H1 (cell line): ENCODE data around the gene MRPL22. TPM values are rescaled to one million over a fixed set of nuclear protein-coding genes. Genes with fewer than 3 reads are reported as not detected.

Experiments
- CTCF ChIA-PET: fragments of 300-600 bp; sonication (Branson Sonifier 250); formaldehyde crosslinking; loops from one replicate; lab custom pipeline; 2021; ENCODE audit not compliant: partially characterized antibody; lab: Charles Lee
- POLR2A ChIA-PET: fragments of 300-600 bp; sonication (Branson Sonifier 250); formaldehyde crosslinking; loops from one replicate; lab custom pipeline; 2021; ENCODE audit warnings: inconsistent platforms; ENCODE audit not compliant: partially characterized antibody; lab: Charles Lee
- DNase-seq, 2 experiments: peaks; one replicate each; pipeline versions ENCODE4 v3.0.0 to v3.0.0-alpha.2; 2010 to 2022; ENCODE audit warnings: low spot score in 2 of 2, low read depth in 1 of 2, mixed read lengths in 1 of 2
- FAIRE-seq: peaks from 2 replicates; lab custom pipeline; 2011; peaks lifted over from hg19 to GRCh38; lab: Jason Lieb, UNC
- H2AFZ ChIP-seq: 2 replicates; pipeline ENCODE4 v1.8.1; 2012; ENCODE audit warnings: low read length, inconsistent platforms
- H2AK5ac ChIP-seq: 2 replicates; pipeline ENCODE4 v1.6.1; 2013; ENCODE audit warnings: low read depth, low read length
- H2BK120ac ChIP-seq: replicated peaks from 2 replicates; pipeline ENCODE3; 2013; ENCODE audit warnings: low read depth, low read length, inconsistent platforms
- H2BK12ac ChIP-seq: 2 replicates; pipeline ENCODE4 v1.6.1; 2013; ENCODE audit warnings: low read depth, low read length
- H2BK15ac ChIP-seq: 2 replicates; pipeline ENCODE4 v1.6.1; 2013; ENCODE audit warnings: low read length
- H2BK20ac ChIP-seq: 2 replicates; pipeline ENCODE4 v1.6.1; 2013; ENCODE audit warnings: low read length
- H2BK5ac ChIP-seq: 2 replicates; pipeline ENCODE4 v1.6.1; 2013; ENCODE audit warnings: low read depth, low read length
- H3K14ac ChIP-seq: 2 replicates; pipeline ENCODE4 v1.6.1; 2013; ENCODE audit warnings: inconsistent platforms; ENCODE audit not compliant: insufficient read length
- H3K18ac ChIP-seq: 2 replicates; pipeline ENCODE4 v1.6.1; 2013; ENCODE audit warnings: low read length; ENCODE audit errors: extremely low read depth
- H3K23ac ChIP-seq: 2 replicates; pipeline ENCODE4 v1.6.1; 2013; ENCODE audit warnings: inconsistent platforms; ENCODE audit not compliant: insufficient read length
- H3K23me2 ChIP-seq: 2 replicates; pipeline ENCODE4 v1.6.1; 2013; ENCODE audit warnings: low read depth, low read length
- H3K27ac ChIP-seq: 2 replicates; pipeline ENCODE4 v1.6.1; 2011; ENCODE audit warnings: low read depth, low read length, inconsistent platforms
- H3K27me3 ChIP-seq, 4 experiments: replicated peaks in 1 of 4; 1 replicate in 1 of 4; 2 replicates in 3 of 4; pipeline versions ENCODE4 v1.6.1 to v1.8.1; 2011 to 2013; ENCODE audit warnings: low read length in 3 of 4, mild to moderate bottlenecking in 3 of 4, inconsistent platforms in 2 of 4, mixed read lengths in 2 of 4, moderate library complexity in 1 of 4; ENCODE audit not compliant: control insufficient read depth in 3 of 4, insufficient read depth in 3 of 4; ENCODE audit errors: extremely low read depth in 1 of 4
- H3K36me3 ChIP-seq, 4 experiments: 2 replicates each; pipeline versions ENCODE4 v1.6.1 to v1.8.1; 2011 to 2013; ENCODE audit warnings: mild to moderate bottlenecking in 4 of 4, low read length in 3 of 4, moderate library complexity in 2 of 4, control low read depth in 1 of 4, inconsistent platforms in 1 of 4; ENCODE audit not compliant: insufficient read depth in 4 of 4, control insufficient read depth in 2 of 4
- H3K4ac ChIP-seq: replicated peaks from 2 replicates; pipeline ENCODE3; 2013; ENCODE audit warnings: low read length, low read depth, mixed read lengths, inconsistent platforms; ENCODE audit not compliant: insufficient read length
- H3K4me1 ChIP-seq, 4 experiments: replicated peaks in 1 of 4; 1 replicate in 1 of 4; 2 replicates in 3 of 4; pipeline versions ENCODE4 v1.6.1 to v1.8.1; 2011 to 2013; ENCODE audit warnings: low read length in 3 of 4, inconsistent platforms in 2 of 4, mixed read lengths in 1 of 4; ENCODE audit not compliant: insufficient read depth in 4 of 4, control insufficient read depth in 3 of 4
- H3K4me2 ChIP-seq, 2 experiments: 2 replicates each; pipeline versions ENCODE4 v1.6.1 to v1.8.1; 2011 to 2013; ENCODE audit warnings: low read depth in 2 of 2, low read length in 2 of 2, control low read depth in 1 of 2, inconsistent platforms in 1 of 2, mild to moderate bottlenecking in 1 of 2; ENCODE audit not compliant: insufficient read depth in 1 of 2
- H3K4me3 ChIP-seq, 4 experiments: fragments of 200-600, 300-600 bp in 1 of 4; sonication (generic), shearing (Covaris generic), sonication (Bioruptor Twin) in 1 of 4; 2 replicates each; pipeline versions ENCODE4 v1.5.1 to v1.8.1; 2011 to 2016; ENCODE audit warnings: low read length in 4 of 4, low read depth in 3 of 4, control low read depth in 2 of 4, inconsistent platforms in 2 of 4, mild to moderate bottlenecking in 2 of 4, mixed read lengths in 1 of 4, moderate library complexity in 1 of 4; ENCODE audit not compliant: insufficient read depth in 2 of 4; ENCODE audit errors: extremely low read depth in 1 of 4
- H3K56ac ChIP-seq: replicated peaks from 2 replicates; pipeline ENCODE3; 2013; ENCODE audit warnings: low read depth, mild to moderate bottlenecking, mixed read lengths, low read length, inconsistent platforms; ENCODE audit not compliant: insufficient read length
- H3K79me1 ChIP-seq: 2 replicates; pipeline ENCODE4 v1.6.1; 2013; ENCODE audit warnings: low read depth, low read length, control low read depth
- H3K79me2 ChIP-seq, 2 experiments: 2 replicates each; pipeline versions ENCODE4 v1.6.1 to v1.8.1; 2012 to 2013; ENCODE audit warnings: low read length in 2 of 2, mild to moderate bottlenecking in 2 of 2, inconsistent platforms in 1 of 2; ENCODE audit not compliant: insufficient read depth in 2 of 2, control insufficient read depth in 1 of 2
- H3K9ac ChIP-seq, 4 experiments: replicated peaks in 1 of 4; 1 replicate in 1 of 4; 2 replicates in 3 of 4; pipeline versions ENCODE4 v1.6.1 to v1.8.1; 2011 to 2013; ENCODE audit warnings: low read depth in 3 of 4, low read length in 3 of 4, control low read depth in 2 of 4, mild to moderate bottlenecking in 2 of 4, moderate library complexity in 2 of 4, inconsistent platforms in 1 of 4; ENCODE audit errors: extremely low read depth in 1 of 4
- H3K9me3 ChIP-seq, 2 experiments: 2 replicates each; pipeline versions ENCODE4 v1.6.1 to v1.8.1; 2012 to 2013; ENCODE audit warnings: mild to moderate bottlenecking in 2 of 2, moderate library complexity in 2 of 2, control low read depth in 1 of 2, inconsistent platforms in 1 of 2, low read depth in 1 of 2, low read length in 1 of 2, mixed read lengths in 1 of 2; ENCODE audit not compliant: insufficient read depth in 2 of 2
- H4K20me1 ChIP-seq, 2 experiments: replicated peaks in 1 of 2; 2 replicates each; pipeline versions ENCODE3 to v1.8.1; 2011 to 2013; ENCODE audit warnings: inconsistent platforms in 2 of 2, low read length in 2 of 2, mild to moderate bottlenecking in 1 of 2; ENCODE audit not compliant: insufficient read depth in 2 of 2, control insufficient read depth in 1 of 2
- H4K5ac ChIP-seq: 2 replicates; pipeline ENCODE4 v1.6.1; 2013; ENCODE audit warnings: low read length, low read depth, mixed read lengths, inconsistent platforms; ENCODE audit not compliant: insufficient read length
- H4K8ac ChIP-seq: 2 replicates; pipeline ENCODE4 v1.8.0; 2013; ENCODE audit warnings: mild to moderate bottlenecking, moderate library complexity, low read length, inconsistent platforms; ENCODE audit not compliant: insufficient read depth; ENCODE audit errors: extremely low read depth
- H4K91ac ChIP-seq: replicated peaks from 2 replicates; pipeline ENCODE3; 2013; ENCODE audit warnings: low read length, mixed read lengths, inconsistent platforms; ENCODE audit not compliant: insufficient read length
- BCL11A ChIP-seq, 2 experiments: IDR thresholded peaks; one replicate each; pipeline ENCODE4 v1.6.1; 2011; ENCODE audit warnings: low read depth in 2 of 2, low read length in 2 of 2, mild to moderate bottlenecking in 2 of 2
- EGR1 ChIP-seq: IDR thresholded peaks from 2 replicates; pipeline ENCODE4 v1.6.1; 2011; ENCODE audit warnings: low read depth, low read length, borderline replicate concordance
- GABPA ChIP-seq: IDR thresholded peaks from 2 replicates; pipeline ENCODE4 v1.6.1; 2011; ENCODE audit warnings: mild to moderate bottlenecking, low read length, moderate library complexity, borderline replicate concordance; ENCODE audit not compliant: insufficient read depth
- MAFK ChIP-seq: IDR thresholded peaks from 2 replicates; pipeline ENCODE4 v1.6.1; 2012; ENCODE audit warnings: low read depth, mild to moderate bottlenecking, improper control_type of control experiment, low read length
- PHF8 ChIP-seq: fragments of 200-600 bp; sonication (generic); conservative IDR thresholded peaks from 2 replicates; pipeline ENCODE4 v1.7.1; 2012; ENCODE audit warnings: low read depth, mild to moderate bottlenecking, inconsistent platforms, low read length, moderate library complexity
- POU5F1 ChIP-seq: IDR thresholded peaks from 2 replicates; pipeline ENCODE4 v1.6.1; 2011; ENCODE audit warnings: low read depth, mild to moderate bottlenecking, low read length, moderate library complexity
- SIRT6 ChIP-seq: IDR thresholded peaks from one replicate; pipeline ENCODE4 v1.7.1; 2012; ENCODE audit warnings: low read length, inconsistent platforms
- SP1 ChIP-seq: IDR thresholded peaks from 2 replicates; pipeline ENCODE4 v1.6.1; 2011; ENCODE audit warnings: low read depth, low read length
- SRF ChIP-seq: IDR thresholded peaks from 2 replicates; pipeline ENCODE4 v1.6.1; 2011; ENCODE audit warnings: mild to moderate bottlenecking, low read depth, low read length, moderate library complexity
- WGBS, 2 experiments: shearing (Covaris generic) in 1 of 2; methylation state at CpG; one replicate each; pipeline versions ENCODE4 v1.1.6 to v1.1.7; 2013 to 2015; ENCODE audit warnings: low lambda C conversion rate in 2 of 2, mixed read lengths in 2 of 2, inconsistent platforms in 1 of 2, low coverage in 1 of 2, missing lambda C conversion rate in 1 of 2; ENCODE audit not compliant: insufficient replicate concordance in 2 of 2, insufficient coverage in 1 of 2, insufficient read length in 1 of 2; ENCODE audit errors: extremely low coverage in 1 of 2, missing lambda C conversion rate in 1 of 2; 5-methylcytosine and 5-hydroxymethylcytosine counted together
- polyA plus RNA-seq, 7 experiments: library from polyadenylated mRNA; depleted of rRNA in 3 of 7; stranded (reverse) in 5 of 7; unstranded in 2 of 7; fragments of >200 nt in 5 of 7; fragments of 200-250 nt in 2 of 7; gene quantifications; 1 replicate in 5 of 7; 2 replicates in 1 of 7; 4 replicates in 1 of 7; pipeline versions ENCODE4 v1.2.1 to v1.2.3, GENCODE V29; 2011 to 2013; ENCODE audit warnings: missing spikeins in 2 of 7, mixed read lengths in 2 of 7
- total RNA-seq: library from RNA; stranded (reverse); fragmentation: NEBNext Ultra II Directional; extraction: Animal tissue kit (Norgen Biotek cat#: 25700); gene quantifications from 2 replicates; pipeline ENCODE4 v1.2.1, GENCODE V29; 2021

MRPL22 gene
- total and polyA plus RNA-seq, 2 of the 8 experiments (the other 6 are each of a cell fraction or from before 2014, with no cell fraction given) = 46.8 to 65.6 TPM

- FAIRE-seq = no peak
- H2BK5ac ChIP-seq = no peak within 1 kb of the TSS
- CTCF ChIA-PET = interaction anchor here (1.5 to 4.2 kb wide), 2 partner anchors 12 to 14 kb away, joined by 3 to 23 read pairs; no protein-coding TSS in a partner anchor
These were observed 72.7 kb downstream of the MRPL22 start, which contains the start of gene KIF4B for GRCh38 chr5:155013526-155013925. TSS of gene KIF4B (plus strand) at chr5:155013755. CDS start at chr5:155013860, 105 bp downstream.

More at GRCh38 chr5:155013526-155013925, 72.7 kb downstream of the MRPL22 start, which contains the start of gene KIF4B:
- H2BK120ac ChIP-seq = no peak within 1 kb of the TSS
- no peak within 1 kb of the TSS for H3K23ac ChIP-seq
- no peak within 1 kb of the TSS for H4K8ac ChIP-seq
- H2BK12ac ChIP-seq = no peak within 1 kb of the TSS
- H3K36me3 ChIP-seq = no peaks in the 10 kb centered on the region
- no peak within 1 kb of the TSS for H3K56ac ChIP-seq
- H3K4me2 ChIP-seq = no peak within 1 kb of the TSS
- no peak for DNase-seq
- H3K9ac ChIP-seq = no peak within 1 kb of the TSS
- H2AK5ac ChIP-seq = no peak within 1 kb of the TSS
- H4K91ac ChIP-seq = no peak within 1 kb of the TSS
- H2AFZ ChIP-seq = no peak within 1 kb of the TSS
- H3K14ac ChIP-seq = no peak within 1 kb of the TSS
- no peaks in the 10 kb centered on the region for H3K4me1 ChIP-seq
- H3K9me3 ChIP-seq = no peaks in the 10 kb centered on the region
- peak within 1 kb of the TSS in 1 of 4 experiments; percentile 18; a peak in 1 of 8 replicates for H3K4me3 ChIP-seq
- no peaks in the 10 kb centered on the region for H3K79me1 ChIP-seq
- H4K5ac ChIP-seq = no peak within 1 kb of the TSS
- no peak for TF ChIP-seq GABPA
- TF ChIP-seq PHF8 = no peak
- no peak for TF ChIP-seq BCL11A (IDR thresholded peaks at IDR 0.05; ENCODE audit: low read depth in 2 of 2, low read length in 2 of 2)
- TF ChIP-seq SIRT6 = no peak
- TF ChIP-seq MAFK = no peak
- TF ChIP-seq POU5F1 = no peak
- TF ChIP-seq SRF = no peak
- TF ChIP-seq SP1 = no peak
- no peak for TF ChIP-seq EGR1
- H3K27ac ChIP-seq = no peak within 1 kb of the TSS
- H2BK20ac ChIP-seq = no peak within 1 kb of the TSS
- H3K23me2 ChIP-seq = no peaks in the 10 kb centered on the region
- no peaks in the 10 kb centered on the region for H3K79me2 ChIP-seq
- no peaks in the 10 kb centered on the region for H4K20me1 ChIP-seq
- POLR2A ChIA-PET = no interaction called here
- no peak within 1 kb of the TSS for H3K4ac ChIP-seq
- WGBS, 2 experiments = 88% methylated on average over 19 of the region's 21 CpGs; no CpG with 5 or more reads in 1 of the 2 experiments
- no peak within 1 kb of the TSS for H3K18ac ChIP-seq
- H2BK15ac ChIP-seq = no peak within 1 kb of the TSS
- no peaks in the 10 kb centered on the region for H3K27me3 ChIP-seq
